ENCODE results near the gene SORBS2. TPM values are rescaled to one million over a fixed set of nuclear protein-coding genes. Genes with fewer than 3 reads are reported as not detected.

SORBS2 gene
- total and polyA plus RNA-seq, 2 of the 8 experiments (the other 6 are each of a cell fraction or from before 2014, with no cell fraction given), result 73.0 to 87.1 TPM

DNA sequence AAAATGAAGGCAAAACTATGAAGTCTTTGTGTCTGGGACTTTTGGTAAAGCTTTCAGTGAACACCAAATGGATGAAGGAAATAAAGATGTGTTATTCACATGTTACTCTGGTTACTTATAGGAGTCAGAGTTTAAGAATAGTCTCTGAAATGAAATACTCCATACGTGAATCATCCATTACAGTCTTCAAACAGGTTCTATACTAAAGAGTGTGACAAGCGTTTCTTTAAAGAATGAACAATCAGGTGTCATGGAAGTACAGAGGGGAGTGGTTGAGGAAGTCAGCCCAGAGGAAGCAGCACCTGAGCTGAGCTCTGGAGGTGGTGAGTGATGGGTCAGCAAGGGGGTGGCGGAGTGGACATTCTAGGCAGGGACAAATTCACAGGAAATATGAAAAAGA lies 41.8 kb upstream of the SORBS2 start:
- no peaks in the 10 kb centered on the region for H3K23me2 ChIP-seq (ENCODE audit: low read depth, low read length)
- H4K8ac ChIP-seq (ENCODE audit: extremely low read depth, insufficient read depth, low read length), result no peak overlapping the region
- DNase-seq (ENCODE audit: low read depth in 1 of 2, low spot score in 2 of 2) (no peak), FAIRE-seq (peak; percentile 13)
- no peaks in the 10 kb centered on the region for H3K79me2 ChIP-seq (ENCODE audit: control insufficient read depth in 1 of 2, insufficient read depth in 2 of 2, low read length in 2 of 2)
- H2BK15ac ChIP-seq (ENCODE audit: low read length), result no peak overlapping the region
- 94% methylated on average over 3 of the region's 3 CpGs; no CpG with 5 or more reads in 1 of the 2 experiments for WGBS, 2 experiments (ENCODE audit: extremely low coverage in 1 of 2, insufficient coverage in 1 of 2, insufficient read length in 1 of 2, insufficient replicate concordance in 2 of 2, low coverage in 1 of 2, low lambda C conversion rate in 2 of 2, missing lambda C conversion rate in 1 of 2)
- no peak overlapping the region for H2BK20ac ChIP-seq (ENCODE audit: low read length)
- no peak overlapping the region for H4K5ac ChIP-seq (ENCODE audit: insufficient read length, low read depth, low read length)
- no peak overlapping the region for H3K4ac ChIP-seq (replicated peaks; ENCODE audit: insufficient read length, low read depth, low read length)
- H3K27ac ChIP-seq (ENCODE audit: low read depth, low read length), result no peak overlapping the region
- H2AK5ac ChIP-seq (ENCODE audit: low read depth, low read length), result no peak overlapping the region
- H3K4me2 ChIP-seq (ENCODE audit: insufficient read depth in 1 of 2, low read depth in 2 of 2, low read length in 2 of 2), result no peak overlapping the region
- no peak overlapping the region for H2AFZ ChIP-seq (ENCODE audit: low read length)
- no peaks in the 10 kb centered on the region for H4K20me1 ChIP-seq (replicated peaks in 1 of 2; ENCODE audit: control insufficient read depth in 1 of 2, insufficient read depth in 2 of 2, low read length in 2 of 2)
- peaks cover 0 to 4% (median 2%) of the 10 kb centered on the region in 4 experiments; a peak in 3 of 8 replicates for H3K36me3 ChIP-seq (ENCODE audit: control insufficient read depth in 2 of 4, insufficient read depth in 4 of 4, low read length in 3 of 4)
- no peak overlapping the region for H3K9ac ChIP-seq (replicated peaks in 1 of 4; ENCODE audit: extremely low read depth in 1 of 4, low read depth in 3 of 4, low read length in 3 of 4)
- no peak overlapping the region for H4K91ac ChIP-seq (replicated peaks; ENCODE audit: insufficient read length, low read length)
- no peak overlapping the region for H2BK12ac ChIP-seq (ENCODE audit: low read depth, low read length)
- peaks cover 14% of the 10 kb centered on the region in 2 experiments for H3K9me3 ChIP-seq (ENCODE audit: insufficient read depth in 2 of 2, low read depth in 1 of 2, low read length in 1 of 2)
- POLR2A ChIA-PET (ENCODE audit: partially characterized antibody), result no interaction called here
- H3K14ac ChIP-seq (ENCODE audit: insufficient read length), result no peak overlapping the region
- H3K23ac ChIP-seq (ENCODE audit: insufficient read length), result no peak overlapping the region
- no peaks in the 10 kb centered on the region for H3K79me1 ChIP-seq (ENCODE audit: low read depth, low read length)
- no peaks in the 10 kb centered on the region for H3K4me1 ChIP-seq (replicated peaks in 1 of 4; ENCODE audit: control insufficient read depth in 3 of 4, insufficient read depth in 4 of 4, low read length in 3 of 4)
- H2BK120ac ChIP-seq (replicated peaks; ENCODE audit: low read depth, low read length), result no peak overlapping the region
- no peak for TF ChIP-seq TAF7 (optimal IDR thresholded peaks at IDR 0.05; ENCODE audit: borderline replicate concordance, low read depth, low read length)
- no peak for TF ChIP-seq JUN (IDR thresholded peaks at IDR 0.05; ENCODE audit: low read depth, low read length)
- H2BK5ac ChIP-seq (ENCODE audit: low read depth, low read length), result no peak overlapping the region
- CTCF ChIA-PET (ENCODE audit: partially characterized antibody), result interaction anchor here (1.5 to 1.6 kb wide), 2 partner anchors 14 to 16 kb away, joined by 5 to 9 read pairs; no protein-coding TSS in a partner anchor
- no peak overlapping the region for H3K4me3 ChIP-seq (ENCODE audit: extremely low read depth in 1 of 4, insufficient read depth in 2 of 4, low read depth in 3 of 4, low read length in 4 of 4)
- no peak overlapping the region for H3K18ac ChIP-seq (ENCODE audit: extremely low read depth, low read length)
- H3K27me3 ChIP-seq (replicated peaks in 1 of 4; ENCODE audit: control insufficient read depth in 3 of 4, extremely low read depth in 1 of 4, insufficient read depth in 3 of 4, low read length in 3 of 4), result no peaks in the 10 kb centered on the region
- no peak overlapping the region for H3K56ac ChIP-seq (replicated peaks; ENCODE audit: insufficient read length, low read depth, low read length)
